Activated CD8-positive, alpha-beta T cell treated with anti-CD3 and anti-CD28 coated beads for 36 hours (primary cell): Measurements from ENCODE around the gene NAGA. TPM values are rescaled to one million over a fixed set of nuclear protein-coding genes. Genes with fewer than 3 reads are reported as not detected.

ENCODE experiments used
- ATAC-seq: fragments of 200-7000 bp; cut with Tn5 transposase; one replicate; pipeline ENCODE4 v1.10.0; 2021; ENCODE audit warnings: mild to moderate bottlenecking, moderate library complexity
- CTCF ChIA-PET: fragments of 350-600 bp; sonication (Branson Sonifier 250); formaldehyde crosslinking; loops from one replicate; lab custom pipeline; 2021; ENCODE audit warnings: antibody characterized with exemption; lab: Charles Lee
- POLR2A ChIA-PET: fragments of 350-600 bp; sonication (Branson Sonifier 250); formaldehyde crosslinking; loops from one replicate; lab custom pipeline; 2021; ENCODE audit warnings: antibody characterized with exemption; lab: Charles Lee
- DNase-seq: peaks from one replicate; pipeline ENCODE4 v3.0.0-alpha.2; 2020
- H3K27ac Mint-ChIP-seq: one replicate; pipeline ENCODE4 v1.8.0; 2021; ENCODE audit warnings: mild to moderate bottlenecking, mixed read lengths
- H3K27me3 Mint-ChIP-seq: one replicate; pipeline ENCODE4 v1.8.0; 2021; ENCODE audit warnings: mixed read lengths
- H3K36me3 Mint-ChIP-seq: one replicate; pipeline ENCODE4 v1.8.0; 2021; ENCODE audit warnings: low read depth, mixed read lengths
- H3K4me1 Mint-ChIP-seq: one replicate; pipeline ENCODE4 v1.8.0; 2021; ENCODE audit warnings: low read depth, mixed read lengths
- H3K4me3 Mint-ChIP-seq: one replicate; pipeline ENCODE4 v1.8.0; 2021; ENCODE audit warnings: mild to moderate bottlenecking, moderate library complexity, mixed read lengths
- H3K9me3 Mint-ChIP-seq: one replicate; pipeline ENCODE4 v1.8.0; 2021; ENCODE audit warnings: mixed read lengths
- intact Hi-C: fragments of 100-400 bp; cut with micrococcal nuclease; formaldehyde crosslinking; loops from one replicate; pipeline ENCODE4 v1.10.0; 2022
- total RNA-seq, 2 experiments: library from RNA; stranded (reverse); gene quantifications; one replicate each; pipeline ENCODE4 v1.2.3, GENCODE V29; 2021
- TF ChIP-seq, protein P1 (sequence below): fragments of 200-600 bp; IDR thresholded peaks from one replicate; pipeline ENCODE4 v1.8.0; 2022; ENCODE audit warnings: antibody characterized with exemption, mild to moderate bottlenecking

The NAGA gene
- total RNA-seq, 2 experiments from 2014 or later: 9.3 to 9.4 TPM

DNA sequence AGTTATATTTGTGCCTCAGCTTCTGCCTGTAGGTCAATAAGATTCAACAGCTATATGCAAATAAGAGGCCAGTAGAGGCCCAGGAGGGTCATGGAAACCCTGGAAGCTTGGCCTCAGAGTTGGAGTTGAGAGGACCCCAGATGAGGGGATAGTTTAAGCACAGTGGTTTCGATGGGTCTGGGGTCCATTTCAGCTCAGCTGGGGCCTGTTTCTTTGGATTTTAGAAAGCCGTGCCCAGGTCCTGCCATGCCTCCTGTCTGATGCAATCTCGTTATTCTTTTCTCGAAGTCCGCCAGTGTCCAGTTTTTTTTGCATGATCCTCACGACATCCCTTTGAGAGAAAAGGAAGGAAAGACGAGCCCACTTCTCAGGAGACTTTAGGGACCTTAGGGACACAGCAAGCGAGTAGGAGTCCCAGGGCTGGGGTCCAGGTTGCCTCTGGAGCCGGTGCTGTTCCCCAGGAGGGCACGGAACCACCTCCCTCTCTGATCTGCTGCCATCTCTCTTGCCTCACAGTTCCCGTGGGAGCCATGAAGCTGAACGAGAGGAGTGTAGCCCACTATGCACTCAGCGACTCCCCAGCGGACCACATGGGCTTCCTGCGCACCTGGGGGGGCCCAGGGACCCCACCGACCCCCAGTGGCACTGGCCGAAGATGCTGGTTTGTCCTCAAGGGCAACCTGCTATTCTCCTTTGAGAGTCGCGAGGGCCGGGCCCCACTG is 6.3 kb upstream of the NAGA start:
- DNase-seq (no peak), ATAC-seq (no peak)
- Mint-ChIP-seq H3K27me3 (no peaks in the 10 kb centered on the region), H3K36me3 (peaks cover 6% of the 10 kb centered on the region), H3K27ac (no peak overlapping the region), H3K4me1 (peaks cover 23% of the 10 kb centered on the region), H3K9me3 (no peaks in the 10 kb centered on the region), H3K4me3 (no peak overlapping the region)
- ChIA-PET CTCF (no interaction called here), POLR2A (interaction anchor here (0.9 to 9.6 kb wide), 3 partner anchors 13 to 46 kb away, joined by 3 to 118 read pairs (median 3); partner anchors contain the start of gene NDUFA6)
- intact Hi-C loops: loop anchor here (10.0 kb wide), 1 partner anchor 132 kb away; the partner anchor contains the start of gene CENPM
- TF ChIP-seq, protein P1, sequence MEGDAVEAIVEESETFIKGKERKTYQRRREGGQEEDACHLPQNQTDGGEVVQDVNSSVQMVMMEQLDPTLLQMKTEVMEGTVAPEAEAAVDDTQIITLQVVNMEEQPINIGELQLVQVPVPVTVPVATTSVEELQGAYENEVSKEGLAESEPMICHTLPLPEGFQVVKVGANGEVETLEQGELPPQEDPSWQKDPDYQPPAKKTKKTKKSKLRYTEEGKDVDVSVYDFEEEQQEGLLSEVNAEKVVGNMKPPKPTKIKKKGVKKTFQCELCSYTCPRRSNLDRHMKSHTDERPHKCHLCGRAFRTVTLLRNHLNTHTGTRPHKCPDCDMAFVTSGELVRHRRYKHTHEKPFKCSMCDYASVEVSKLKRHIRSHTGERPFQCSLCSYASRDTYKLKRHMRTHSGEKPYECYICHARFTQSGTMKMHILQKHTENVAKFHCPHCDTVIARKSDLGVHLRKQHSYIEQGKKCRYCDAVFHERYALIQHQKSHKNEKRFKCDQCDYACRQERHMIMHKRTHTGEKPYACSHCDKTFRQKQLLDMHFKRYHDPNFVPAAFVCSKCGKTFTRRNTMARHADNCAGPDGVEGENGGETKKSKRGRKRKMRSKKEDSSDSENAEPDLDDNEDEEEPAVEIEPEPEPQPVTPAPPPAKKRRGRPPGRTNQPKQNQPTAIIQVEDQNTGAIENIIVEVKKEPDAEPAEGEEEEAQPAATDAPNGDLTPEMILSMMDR: no peak

DNA sequence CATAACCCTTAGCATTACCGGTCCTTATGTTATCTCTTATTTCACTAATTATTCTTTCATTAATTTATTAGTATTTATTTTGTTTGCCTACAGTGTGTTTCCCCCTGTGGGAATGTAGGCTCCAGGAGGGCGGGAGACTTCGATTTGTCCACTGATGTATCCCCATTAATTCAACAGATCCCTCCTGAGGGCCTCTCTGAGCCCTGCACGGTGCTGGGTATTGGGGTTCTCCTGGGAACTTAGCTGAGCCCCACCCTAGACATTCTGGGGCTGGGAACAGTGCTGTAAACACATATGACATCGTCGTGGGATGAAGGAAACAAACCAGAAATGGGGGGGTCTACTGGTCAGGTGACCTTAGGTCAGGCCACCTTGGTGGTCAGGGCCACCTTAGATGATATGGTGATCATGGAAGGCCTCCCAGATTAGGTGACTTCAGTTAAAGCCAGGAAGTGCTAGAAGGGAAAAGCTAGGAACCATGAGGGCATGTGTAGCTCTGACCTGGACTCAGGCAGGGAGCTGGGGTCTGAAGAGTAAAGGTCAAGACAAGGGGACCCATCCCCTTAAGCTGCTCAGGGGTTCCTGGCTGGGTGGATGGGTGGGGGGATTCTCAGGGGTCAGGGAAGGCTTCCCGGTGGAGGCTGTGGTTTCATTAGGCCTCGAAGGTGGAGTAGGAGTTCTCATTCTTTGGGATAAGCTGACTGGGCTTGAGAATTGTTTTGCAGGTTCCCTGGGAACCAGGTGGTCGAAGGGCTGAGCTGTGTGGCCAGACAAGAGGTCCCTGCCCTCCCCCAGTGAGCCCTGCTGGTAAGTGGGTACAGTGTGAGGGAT is 4.4 kb upstream of the NAGA start:
- no peaks in the 10 kb centered on the region for H3K9me3 Mint-ChIP-seq
- DNase-seq (no peak), ATAC-seq (no peak)
- H3K27me3 Mint-ChIP-seq: no peaks in the 10 kb centered on the region
- H3K36me3 Mint-ChIP-seq: no peaks in the 10 kb centered on the region
- TF ChIP-seq, protein P1: no peak
- peak overlapping the region; percentile 36 for H3K4me3 Mint-ChIP-seq
- H3K27ac Mint-ChIP-seq: peak overlapping the region; percentile 52
- H3K4me1 Mint-ChIP-seq: peaks cover 26% of the 10 kb centered on the region
- ChIA-PET POLR2A (interaction anchor here (0.9 to 9.6 kb wide), 3 partner anchors 10 to 44 kb away, joined by 3 to 118 read pairs (median 4); partner anchors contain the start of gene NDUFA6), CTCF (interaction anchor here (0.9 to 1.9 kb wide), 4 partner anchors 9 to 107 kb away, joined by 3 to 9 read pairs (median 4); no protein-coding TSS in a partner anchor)
- intact Hi-C loops: loop anchor here (10.0 kb wide), 1 partner anchor 130 kb away; the partner anchor contains the start of gene CENPM

DNA sequence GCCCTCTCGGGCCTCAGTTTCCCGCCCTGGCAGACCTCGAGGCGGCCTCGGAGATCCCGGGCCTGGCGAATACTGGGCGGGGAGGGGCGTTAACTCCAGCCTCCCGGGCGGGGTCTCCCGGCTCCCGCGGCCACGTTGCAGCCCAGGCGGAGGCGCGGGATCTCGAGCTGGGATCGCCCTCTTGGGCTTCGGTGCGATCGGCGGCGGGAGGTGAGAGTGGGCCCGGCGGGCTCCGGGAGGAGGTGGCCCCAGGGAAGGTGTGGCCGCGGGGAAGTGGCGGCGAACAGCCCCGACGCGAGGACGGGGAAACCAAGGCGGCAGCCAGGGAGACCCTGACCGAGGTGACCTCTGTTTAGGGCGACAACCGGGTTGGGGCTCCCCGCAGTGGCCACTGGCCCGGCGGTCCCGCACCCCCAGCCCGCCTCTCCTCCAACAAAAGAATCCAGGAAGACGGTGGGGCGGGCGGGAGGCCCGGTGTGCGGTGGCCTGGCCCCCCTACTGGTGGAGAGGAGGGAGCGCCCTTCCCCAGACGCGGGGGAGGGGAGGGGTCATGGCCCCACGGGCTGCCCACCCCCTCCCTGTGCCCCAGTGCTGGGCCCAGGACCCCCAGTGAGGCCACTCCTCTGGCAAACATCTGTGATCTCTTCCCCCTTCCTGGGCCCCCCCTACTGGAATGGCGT is 3.7 kb upstream of the NAGA start, which contains the start of gene PHETA2:
Gene PHETA2, plus strand, starts transcription at position 117 of the 680 bp plus-strand sequence. CDS start 3,046 bp downstream, outside the sequence.
- peak; percentile 63 for DNase-seq
- Mint-ChIP-seq H3K27ac (peak within 1 kb of the TSS; percentile 61), H3K27me3 (no peaks in the 10 kb centered on the region), H3K36me3 (no peaks in the 10 kb centered on the region), H3K4me1 (peaks cover 29% of the 10 kb centered on the region), H3K4me3 (peak within 1 kb of the TSS; percentile 54), H3K9me3 (no peaks in the 10 kb centered on the region)
- CTCF ChIA-PET: interaction anchor here (1.9 kb wide), 1 partner anchor 15 kb away, joined by 9 read pairs; no protein-coding TSS in a partner anchor
- POLR2A ChIA-PET: interaction anchor here (1.0 to 9.6 kb wide), 2 partner anchors 16 to 294 kb away, joined by 3 to 118 read pairs; partner anchors contain the start of gene NDUFA6
- TF ChIP-seq, protein P1: peak; percentile 57
- intact Hi-C loops: loop anchor here (10.0 kb wide), 1 partner anchor 129 kb away; the partner anchor contains the start of gene CENPM
- no peak for ATAC-seq

DNA sequence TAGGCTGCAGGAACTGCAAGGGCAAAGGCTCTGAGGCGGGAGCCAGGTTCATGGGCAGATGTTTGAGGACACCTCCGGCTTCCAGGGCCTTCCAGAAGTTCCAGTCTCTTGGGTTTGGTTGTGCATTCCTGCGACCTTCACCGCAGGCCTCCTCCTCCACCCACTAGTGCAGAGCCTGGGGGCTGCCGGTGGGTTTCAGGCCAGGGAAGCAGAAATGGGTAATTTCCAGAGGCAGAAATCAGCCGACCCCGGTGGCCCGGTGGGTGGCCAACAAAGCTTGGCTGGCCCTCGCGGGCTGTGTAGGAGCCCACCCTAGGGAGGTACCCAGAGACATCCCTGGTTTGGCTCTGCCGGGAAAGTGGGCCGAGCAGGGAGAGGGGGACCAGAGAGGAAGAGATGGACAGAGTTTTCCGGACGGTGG is 3.0 kb upstream of the NAGA start:
- Mint-ChIP-seq H3K4me1 (peaks cover 23% of the 10 kb centered on the region), H3K36me3 (no peaks in the 10 kb centered on the region), H3K4me3 (peak overlapping the region; percentile 50), H3K27ac (peak overlapping the region; percentile 61), H3K9me3 (no peaks in the 10 kb centered on the region), H3K27me3 (no peaks in the 10 kb centered on the region)
- TF ChIP-seq, protein P1: no peak
- DNase-seq (no peak), ATAC-seq (no peak)
- intact Hi-C loops: loop anchor here (10.0 kb wide), 1 partner anchor 129 kb away; the partner anchor contains the start of gene CENPM
- POLR2A ChIA-PET: interaction anchor here (1.0 to 9.6 kb wide), 2 partner anchors 16 to 295 kb away, joined by 3 to 118 read pairs; partner anchors contain the start of gene NDUFA6
- CTCF ChIA-PET: no interaction called here
